Bronchial epithelial cell (primary cell): ENCODE measurements around the gene CAPN11. TPM values are rescaled to one million over a fixed set of nuclear protein-coding genes. Genes with fewer than 3 reads are reported as not detected.

Experiments
- DNase-seq: peaks from one replicate; pipeline ENCODE4 v3.0.0-alpha.2; 2010; ENCODE audit warnings: low read depth
- FAIRE-seq: peaks from 2 replicates; lab custom pipeline; 2011; peaks lifted over from hg19 to GRCh38; lab: Jason Lieb, UNC
- H3K27me3 ChIP-seq: 2 replicates; pipeline ENCODE4 v1.5.1; 2011; ENCODE audit warnings: low read length; ENCODE audit not compliant: control insufficient read depth, insufficient read depth
- H3K36me3 ChIP-seq: 2 replicates; pipeline ENCODE4 v1.5.1; 2011; ENCODE audit warnings: low read length; ENCODE audit not compliant: control insufficient read depth, insufficient read depth
- H3K4me3 ChIP-seq: 2 replicates; pipeline ENCODE4 v1.5.1; 2011; ENCODE audit warnings: mild to moderate bottlenecking, low read depth, low read length, control low read depth
- total RNA-seq: library from RNA; depleted of rRNA; stranded (reverse); fragments of >200 nt; gene quantifications from 2 replicates; pipeline ENCODE4 v1.2.1, GENCODE V29; 2014
- TF ChIP-seq, protein P1 (sequence below): IDR thresholded peaks from 2 replicates; pipeline ENCODE4 v1.5.1; 2011; ENCODE audit warnings: mild to moderate bottlenecking, moderate library complexity, low read length, control low read depth, inconsistent platforms; ENCODE audit not compliant: insufficient read depth, severe bottlenecking

Gene CAPN11
- total RNA-seq, 1 donor from 2014 or later = not detected

DNA sequence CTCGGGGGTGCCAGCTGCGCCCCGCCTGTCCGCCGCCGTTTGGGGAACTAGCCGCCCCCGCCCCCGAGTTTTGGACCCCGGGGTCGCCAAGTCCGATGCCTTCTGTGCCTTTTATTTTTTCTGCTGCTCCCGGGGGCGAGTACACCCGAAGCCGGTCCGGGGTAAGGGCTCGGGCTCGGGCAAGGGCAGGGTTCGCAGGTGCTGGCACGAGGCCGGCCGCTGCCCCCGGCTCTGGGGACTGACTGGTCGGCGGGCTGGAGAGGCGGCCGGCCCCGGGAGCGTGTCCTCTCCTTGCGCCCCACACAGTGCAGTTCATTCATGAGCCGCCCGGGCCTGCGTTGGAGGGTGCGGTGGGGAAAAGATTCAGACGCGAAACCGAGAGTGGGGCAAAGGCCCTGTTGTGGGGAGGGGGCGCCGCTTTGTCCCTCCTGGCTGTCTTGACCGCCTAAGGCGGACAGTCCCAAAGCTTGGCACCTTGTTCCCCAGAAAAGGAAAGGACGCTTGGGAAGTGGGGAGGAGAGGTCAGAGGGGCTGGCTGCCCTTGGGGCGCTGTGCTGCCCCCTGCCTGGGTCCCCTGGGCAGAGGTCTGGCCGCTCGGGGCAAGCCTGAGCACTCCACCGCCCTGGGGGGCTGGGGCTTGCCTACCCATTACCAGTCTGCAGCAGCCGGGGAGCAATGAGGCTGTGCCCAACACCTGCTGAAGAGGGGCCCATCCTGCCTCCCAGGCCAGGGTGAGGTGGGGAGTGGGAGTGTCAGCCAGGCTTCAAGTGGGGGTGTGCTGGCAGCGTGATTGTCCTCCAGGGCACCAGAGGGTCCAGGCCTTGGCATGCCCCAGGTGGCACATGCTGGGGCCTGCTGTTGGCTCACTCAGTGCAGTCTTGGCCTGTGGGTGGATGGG lies 30.4 kb upstream of the CAPN11 start:
- TF ChIP-seq, protein P1, sequence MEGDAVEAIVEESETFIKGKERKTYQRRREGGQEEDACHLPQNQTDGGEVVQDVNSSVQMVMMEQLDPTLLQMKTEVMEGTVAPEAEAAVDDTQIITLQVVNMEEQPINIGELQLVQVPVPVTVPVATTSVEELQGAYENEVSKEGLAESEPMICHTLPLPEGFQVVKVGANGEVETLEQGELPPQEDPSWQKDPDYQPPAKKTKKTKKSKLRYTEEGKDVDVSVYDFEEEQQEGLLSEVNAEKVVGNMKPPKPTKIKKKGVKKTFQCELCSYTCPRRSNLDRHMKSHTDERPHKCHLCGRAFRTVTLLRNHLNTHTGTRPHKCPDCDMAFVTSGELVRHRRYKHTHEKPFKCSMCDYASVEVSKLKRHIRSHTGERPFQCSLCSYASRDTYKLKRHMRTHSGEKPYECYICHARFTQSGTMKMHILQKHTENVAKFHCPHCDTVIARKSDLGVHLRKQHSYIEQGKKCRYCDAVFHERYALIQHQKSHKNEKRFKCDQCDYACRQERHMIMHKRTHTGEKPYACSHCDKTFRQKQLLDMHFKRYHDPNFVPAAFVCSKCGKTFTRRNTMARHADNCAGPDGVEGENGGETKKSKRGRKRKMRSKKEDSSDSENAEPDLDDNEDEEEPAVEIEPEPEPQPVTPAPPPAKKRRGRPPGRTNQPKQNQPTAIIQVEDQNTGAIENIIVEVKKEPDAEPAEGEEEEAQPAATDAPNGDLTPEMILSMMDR = peak; percentile 1
- DNase-seq = peak; percentile 78
- no peak for FAIRE-seq
- H3K27me3 ChIP-seq = no peaks in the 10 kb centered on the region
- peaks cover 2% of the 10 kb centered on the region for H3K36me3 ChIP-seq
- H3K4me3 ChIP-seq = peak overlapping the region; percentile 89

DNA sequence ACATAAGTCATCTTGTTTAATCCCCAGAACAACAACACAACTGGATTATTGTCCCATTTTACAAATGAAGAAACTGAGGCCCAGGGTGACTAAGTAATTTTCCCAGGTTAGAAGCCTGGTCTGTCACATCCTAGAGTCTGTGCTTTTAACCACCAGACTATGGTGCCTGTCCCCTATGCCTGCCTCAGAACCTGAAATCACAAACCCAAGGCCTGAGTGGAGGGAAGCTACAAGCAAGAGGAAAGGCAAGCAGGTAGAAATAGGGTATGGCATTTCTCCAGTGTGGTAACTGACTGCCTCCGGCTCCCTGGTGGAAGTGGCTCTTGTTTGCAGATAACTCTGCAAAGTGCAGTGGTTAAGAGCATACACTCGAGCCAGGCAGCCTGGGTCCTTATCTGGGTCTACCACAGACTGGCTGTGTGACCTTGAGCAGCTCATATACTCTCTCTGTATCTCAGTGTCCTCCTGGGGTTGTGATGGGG lies 28.7 kb upstream of the CAPN11 start:
- H3K27me3 ChIP-seq = no peaks in the 10 kb centered on the region
- DNase-seq = no peak
- no peak for FAIRE-seq
- H3K4me3 ChIP-seq = no peak overlapping the region
- H3K36me3 ChIP-seq = peaks cover 6% of the 10 kb centered on the region
- TF ChIP-seq, protein P1 = no peak

DNA sequence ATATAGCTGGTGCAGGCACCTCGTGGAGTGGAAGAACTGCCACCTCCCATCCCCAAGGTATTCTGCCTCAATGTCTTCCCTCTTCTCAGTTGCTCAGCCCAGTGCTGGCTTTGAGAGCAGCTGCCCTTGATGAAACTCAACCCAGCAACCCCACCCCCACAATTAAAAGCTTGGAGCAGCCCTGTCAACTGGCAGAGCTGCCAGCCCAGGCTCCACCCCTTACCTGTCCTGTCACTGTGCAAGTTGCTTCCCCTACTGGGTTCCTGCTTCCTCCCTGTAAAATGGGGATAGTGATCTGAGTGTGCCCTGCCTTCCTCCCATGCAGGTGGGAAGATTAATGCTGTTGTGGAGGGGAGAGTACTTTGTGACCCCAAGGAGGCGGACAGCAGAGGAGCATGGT lies 26.7 kb upstream of the CAPN11 start:
- FAIRE-seq (no peak), DNase-seq (peak; percentile 22)
- Histone ChIP-seq H3K27me3 (no peaks in the 10 kb centered on the region), H3K36me3 (peaks cover 16% of the 10 kb centered on the region), H3K4me3 (no peak overlapping the region)
- TF ChIP-seq, protein P1 = no peak

DNA sequence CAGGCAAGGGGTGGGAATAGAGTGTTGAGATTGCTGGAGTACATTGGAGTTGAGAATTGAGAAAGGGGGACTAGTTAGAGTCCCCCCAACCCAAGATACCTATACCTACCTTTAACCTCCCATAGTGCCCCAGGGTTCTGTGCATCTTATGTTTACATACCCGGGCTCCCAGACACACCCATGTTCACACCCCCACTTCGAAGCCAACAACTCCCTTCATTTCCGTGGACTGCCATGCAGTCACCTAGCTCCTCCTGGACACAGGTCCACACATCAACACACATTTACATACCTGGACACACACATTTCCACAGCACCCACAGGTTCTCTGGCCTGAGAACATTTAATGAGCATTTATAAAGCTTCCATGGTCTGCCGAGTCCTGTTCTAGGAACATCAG lies 26.1 kb upstream of the CAPN11 start:
- Histone ChIP-seq H3K36me3 (peaks cover 22% of the 10 kb centered on the region), H3K4me3 (no peak overlapping the region), H3K27me3 (no peaks in the 10 kb centered on the region)
- peak; percentile 24 for DNase-seq
- TF ChIP-seq, protein P1 = no peak
- FAIRE-seq = no peak

DNA sequence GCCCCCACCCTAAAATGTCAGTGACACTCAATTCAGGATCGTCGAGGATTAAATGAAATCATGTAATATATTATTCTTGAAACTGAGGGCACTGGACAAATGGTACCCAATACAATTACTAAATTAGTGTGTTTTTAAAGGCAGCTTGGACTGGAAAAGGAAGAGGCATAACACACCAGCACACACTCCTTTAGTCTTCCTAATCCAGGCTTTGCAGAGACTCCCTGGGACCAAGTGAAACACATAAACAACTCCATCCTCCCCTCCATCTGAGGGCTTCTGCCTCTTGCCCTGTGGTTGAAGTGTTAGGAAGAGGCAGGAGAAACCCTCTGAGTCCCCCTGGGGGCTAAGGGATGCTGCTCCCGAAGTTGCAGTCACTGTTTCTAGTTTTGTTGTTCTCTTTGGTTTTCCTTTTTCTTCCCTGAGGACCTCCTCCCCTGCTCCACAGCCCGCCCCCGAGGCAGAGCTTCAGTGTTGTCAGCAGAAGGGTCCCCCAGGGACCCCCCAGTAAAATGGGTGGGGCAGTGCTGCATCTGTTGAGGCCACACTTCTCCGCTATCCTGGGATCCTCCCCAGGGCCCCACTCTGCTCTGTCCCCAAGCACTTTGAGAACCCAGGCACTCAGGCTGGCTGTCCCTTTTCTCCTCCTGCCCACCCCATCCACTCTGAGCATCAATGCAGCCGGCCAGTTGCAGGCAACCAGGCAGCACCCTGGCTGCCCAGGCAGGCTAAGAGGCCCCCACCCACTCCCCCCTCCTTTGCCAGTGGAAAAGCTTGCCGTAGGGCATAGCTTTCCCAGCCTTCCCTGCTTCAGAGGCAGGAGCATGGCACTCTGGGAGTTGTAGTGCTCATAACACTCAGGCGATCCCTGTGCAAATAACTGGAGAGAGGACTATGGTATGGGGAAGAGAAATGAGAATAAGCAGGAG lies 25.4 kb upstream of the CAPN11 start:
- no peak overlapping the region for H3K4me3 ChIP-seq
- DNase-seq (peak; percentile 49), FAIRE-seq (no peak)
- TF ChIP-seq, protein P1 = no peak
- H3K27me3 ChIP-seq = no peaks in the 10 kb centered on the region
- H3K36me3 ChIP-seq = peaks cover 23% of the 10 kb centered on the region
